ENCODE data around the gene ATAD1.

GRCh38 chr10:87746911-87747310 is 71.1 kb downstream of the ATAD1 start:
- no peak for TF ChIP-seq CTCF (IDR thresholded peaks at IDR 0.05)
- no peak for TF ChIP-seq POLR2A (IDR thresholded peaks at IDR 0.05)

Measured in testis (tissue), 2 donors.